ENCODE results near the gene CAMTA1. TPM values are rescaled to one million over a fixed set of nuclear protein-coding genes. Genes with fewer than 3 reads are reported as not detected.

Gene CAMTA1
- total RNA-seq, 1 experiment from 2014 or later: 82.2 TPM

DNA sequence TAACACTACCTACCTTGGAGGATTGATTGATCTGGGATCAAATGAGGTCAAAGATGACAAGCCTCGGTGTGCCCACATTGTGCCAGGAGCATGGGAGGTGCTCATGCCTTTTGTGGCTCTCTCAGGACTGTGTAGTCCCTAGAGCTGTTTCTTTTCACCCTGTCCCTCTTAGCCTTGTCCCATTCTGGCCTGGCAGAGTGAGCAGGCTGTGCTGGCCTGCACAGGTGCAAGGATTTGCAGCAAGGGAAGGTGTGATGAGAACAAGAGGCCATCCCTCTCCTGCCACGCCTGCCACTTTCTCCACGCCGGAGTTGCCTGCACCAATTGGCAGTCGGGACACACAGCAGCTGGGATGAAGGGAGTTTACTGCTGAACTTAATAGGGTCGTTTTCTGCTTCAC, 575.3 kb downstream of the CAMTA1 start:
- intact Hi-C loops (cut with micrococcal nuclease; ENCODE audit: unreplicated experiment) (no loop called here), in situ Hi-C loops (cut with HindIII; ENCODE audit: low pct_unique_long_range_greater_than_20kb, low sequenced_read_pairs) (no loop called here)

DNA sequence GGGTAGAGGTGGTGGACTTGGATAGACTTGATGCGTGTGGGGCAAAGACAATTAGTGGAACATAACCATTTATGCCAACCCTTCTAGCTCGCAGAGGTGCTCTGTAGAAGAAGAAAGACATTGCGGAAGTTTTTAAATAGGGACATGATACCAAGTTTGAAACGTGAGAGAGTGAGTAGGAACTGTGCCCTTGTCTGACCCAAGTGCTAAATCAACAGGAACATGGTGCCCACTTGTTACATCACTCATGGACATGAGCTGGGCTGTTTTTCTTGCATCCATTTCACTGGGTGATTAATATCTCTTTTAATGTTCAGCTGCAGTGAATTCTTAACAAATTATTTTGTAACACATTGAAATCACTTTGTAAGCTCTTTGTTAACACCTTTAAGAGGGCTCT, 577.7 kb downstream of the CAMTA1 start:
- in situ Hi-C loops (cut with HindIII; ENCODE audit: low pct_unique_long_range_greater_than_20kb, low sequenced_read_pairs) (no loop called here), intact Hi-C loops (cut with micrococcal nuclease; ENCODE audit: unreplicated experiment) (no loop called here)
- ChIA-PET POLR2A (no interaction called here), CTCF (no interaction called here)
- Histone ChIP-seq H3K4me1 (ENCODE audit: control insufficient read depth, insufficient read depth, low read length) (no peaks in the 10 kb centered on the region), H3K4me3 (ENCODE audit: low read depth in 2 of 2, low read length in 2 of 2) (no peak overlapping the region), H3K36me3 (ENCODE audit: control insufficient read depth, insufficient read depth, low read length) (no peaks in the 10 kb centered on the region), H3K27ac (ENCODE audit: low read length) (no peak overlapping the region), H3K27me3 (ENCODE audit: control insufficient read depth, insufficient read depth, low read length) (no peaks in the 10 kb centered on the region), H3K9me3 (ENCODE audit: control insufficient read depth, insufficient read depth, low read depth, low read length) (no peaks in the 10 kb centered on the region)
- no TSS peak for BruUV-seq (replicated peaks)
- TF ChIP-seq POLR2AphosphoS5 (IDR thresholded peaks at IDR 0.05; ENCODE audit: low read depth, low read length): no peak
- TF ChIP-seq TCF7L2 (IDR thresholded peaks at IDR 0.05; ENCODE audit: low read depth, low read length): no peak
- TF ChIP-seq, protein P1, sequence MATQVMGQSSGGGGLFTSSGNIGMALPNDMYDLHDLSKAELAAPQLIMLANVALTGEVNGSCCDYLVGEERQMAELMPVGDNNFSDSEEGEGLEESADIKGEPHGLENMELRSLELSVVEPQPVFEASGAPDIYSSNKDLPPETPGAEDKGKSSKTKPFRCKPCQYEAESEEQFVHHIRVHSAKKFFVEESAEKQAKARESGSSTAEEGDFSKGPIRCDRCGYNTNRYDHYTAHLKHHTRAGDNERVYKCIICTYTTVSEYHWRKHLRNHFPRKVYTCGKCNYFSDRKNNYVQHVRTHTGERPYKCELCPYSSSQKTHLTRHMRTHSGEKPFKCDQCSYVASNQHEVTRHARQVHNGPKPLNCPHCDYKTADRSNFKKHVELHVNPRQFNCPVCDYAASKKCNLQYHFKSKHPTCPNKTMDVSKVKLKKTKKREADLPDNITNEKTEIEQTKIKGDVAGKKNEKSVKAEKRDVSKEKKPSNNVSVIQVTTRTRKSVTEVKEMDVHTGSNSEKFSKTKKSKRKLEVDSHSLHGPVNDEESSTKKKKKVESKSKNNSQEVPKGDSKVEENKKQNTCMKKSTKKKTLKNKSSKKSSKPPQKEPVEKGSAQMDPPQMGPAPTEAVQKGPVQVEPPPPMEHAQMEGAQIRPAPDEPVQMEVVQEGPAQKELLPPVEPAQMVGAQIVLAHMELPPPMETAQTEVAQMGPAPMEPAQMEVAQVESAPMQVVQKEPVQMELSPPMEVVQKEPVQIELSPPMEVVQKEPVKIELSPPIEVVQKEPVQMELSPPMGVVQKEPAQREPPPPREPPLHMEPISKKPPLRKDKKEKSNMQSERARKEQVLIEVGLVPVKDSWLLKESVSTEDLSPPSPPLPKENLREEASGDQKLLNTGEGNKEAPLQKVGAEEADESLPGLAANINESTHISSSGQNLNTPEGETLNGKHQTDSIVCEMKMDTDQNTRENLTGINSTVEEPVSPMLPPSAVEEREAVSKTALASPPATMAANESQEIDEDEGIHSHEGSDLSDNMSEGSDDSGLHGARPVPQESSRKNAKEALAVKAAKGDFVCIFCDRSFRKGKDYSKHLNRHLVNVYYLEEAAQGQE (IDR thresholded peaks at IDR 0.05; ENCODE audit: insufficient read depth in 1 of 2, low read depth in 2 of 2, low read length in 1 of 2): no peak
- TF ChIP-seq, protein P2, sequence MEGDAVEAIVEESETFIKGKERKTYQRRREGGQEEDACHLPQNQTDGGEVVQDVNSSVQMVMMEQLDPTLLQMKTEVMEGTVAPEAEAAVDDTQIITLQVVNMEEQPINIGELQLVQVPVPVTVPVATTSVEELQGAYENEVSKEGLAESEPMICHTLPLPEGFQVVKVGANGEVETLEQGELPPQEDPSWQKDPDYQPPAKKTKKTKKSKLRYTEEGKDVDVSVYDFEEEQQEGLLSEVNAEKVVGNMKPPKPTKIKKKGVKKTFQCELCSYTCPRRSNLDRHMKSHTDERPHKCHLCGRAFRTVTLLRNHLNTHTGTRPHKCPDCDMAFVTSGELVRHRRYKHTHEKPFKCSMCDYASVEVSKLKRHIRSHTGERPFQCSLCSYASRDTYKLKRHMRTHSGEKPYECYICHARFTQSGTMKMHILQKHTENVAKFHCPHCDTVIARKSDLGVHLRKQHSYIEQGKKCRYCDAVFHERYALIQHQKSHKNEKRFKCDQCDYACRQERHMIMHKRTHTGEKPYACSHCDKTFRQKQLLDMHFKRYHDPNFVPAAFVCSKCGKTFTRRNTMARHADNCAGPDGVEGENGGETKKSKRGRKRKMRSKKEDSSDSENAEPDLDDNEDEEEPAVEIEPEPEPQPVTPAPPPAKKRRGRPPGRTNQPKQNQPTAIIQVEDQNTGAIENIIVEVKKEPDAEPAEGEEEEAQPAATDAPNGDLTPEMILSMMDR (IDR thresholded peaks at IDR 0.05): no peak
- no peak for TF ChIP-seq SIN3A (IDR thresholded peaks at IDR 0.05; ENCODE audit: borderline replicate concordance, insufficient read depth, low read depth, low read length)
- DNase-seq (ENCODE audit: low read depth, low spot score) (no peak), ATAC-seq (no peak)

More for the DNA sequence above, 575.3 kb downstream of the CAMTA1 start:
- ChIA-PET POLR2A (no interaction called here), CTCF (interaction anchor here (0.6 kb wide), 1 partner anchor 95 kb away, joined by 8 read pairs; no protein-coding TSS in a partner anchor)
- BruUV-seq (replicated peaks): no TSS peak
- Histone ChIP-seq H3K9me3 (ENCODE audit: control insufficient read depth, insufficient read depth, low read depth, low read length) (no peaks in the 10 kb centered on the region), H3K36me3 (ENCODE audit: control insufficient read depth, insufficient read depth, low read length) (no peaks in the 10 kb centered on the region), H3K27ac (ENCODE audit: low read length) (no peak overlapping the region), H3K27me3 (ENCODE audit: control insufficient read depth, insufficient read depth, low read length) (no peaks in the 10 kb centered on the region), H3K4me3 (ENCODE audit: low read depth in 2 of 2, low read length in 2 of 2) (no peak overlapping the region), H3K4me1 (ENCODE audit: control insufficient read depth, insufficient read depth, low read length) (no peaks in the 10 kb centered on the region)
- DNase-seq (ENCODE audit: low read depth, low spot score): no peak
- TF ChIP-seq, protein P1 (IDR thresholded peaks at IDR 0.05; ENCODE audit: insufficient read depth in 1 of 2, low read depth in 2 of 2, low read length in 1 of 2): no peak
- no peak for TF ChIP-seq POLR2AphosphoS5 (IDR thresholded peaks at IDR 0.05; ENCODE audit: low read depth, low read length)
- TF ChIP-seq, protein P2 (IDR thresholded peaks at IDR 0.05): no peak
- ATAC-seq: no peak
